AG04449 (cell line): Measurements from ENCODE around the gene CECR2.

ENCODE experiments used
- CTCF ChIA-PET: fragments of 350-600 bp; formaldehyde crosslinking; extraction: SDS; loops from one replicate; lab custom pipeline; 2021; ENCODE audit warnings: antibody characterized with exemption; lab: Yijun Ruan, JAX
- POLR2A ChIA-PET: fragments of 400-600, 350-600 bp; formaldehyde crosslinking; extraction: SDS; loops from one replicate; lab custom pipeline; 2020; ENCODE audit warnings: antibody characterized with exemption, inconsistent platforms; lab: Yijun Ruan, JAX
- DNase-seq: peaks from one replicate; pipeline ENCODE4 v3.0.0-alpha.2; 2010; ENCODE audit warnings: low read depth, low spot score
- H3K4me3 ChIP-seq: 2 replicates; pipeline ENCODE4 v1.5.1; 2011; ENCODE audit warnings: low read depth, mild to moderate bottlenecking, control low read depth, low read length
- TF ChIP-seq, protein P1 (sequence below): IDR thresholded peaks from one replicate; pipeline ENCODE4 v1.5.1; 2011; ENCODE audit warnings: mild to moderate bottlenecking, moderate library complexity, low read length, control low read depth, inconsistent platforms; ENCODE audit not compliant: insufficient read depth; ENCODE audit errors: missing control alignments

Gene CECR2

DNA sequence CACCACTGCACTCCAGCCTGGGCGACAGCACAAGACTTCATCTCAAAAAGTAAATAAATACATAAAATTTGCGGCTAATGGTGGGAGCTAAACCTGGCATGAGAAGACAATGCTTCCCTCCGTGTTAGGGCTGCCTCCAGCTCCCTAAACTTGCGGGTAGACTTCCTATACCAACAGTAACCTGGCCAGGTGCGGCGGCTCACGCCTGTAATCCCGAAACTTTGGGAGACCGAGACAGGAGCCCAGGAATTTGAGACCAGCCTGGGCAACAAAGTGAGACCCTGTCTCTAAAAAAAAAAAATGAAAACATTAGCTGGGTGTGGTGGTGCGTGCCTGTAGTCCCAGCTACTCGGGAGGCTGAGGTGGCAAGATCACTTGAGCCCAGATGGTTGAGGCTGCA, 219.3 kb downstream of the CECR2 start:
- ChIA-PET POLR2A (interaction anchor here (0.8 kb wide), 1 partner anchor 13 kb away, joined by 5 read pairs; no protein-coding TSS in a partner anchor), CTCF (no interaction called here)
- DNase-seq: no peak
- H3K4me3 ChIP-seq: no peak overlapping the region
- TF ChIP-seq, protein P1, sequence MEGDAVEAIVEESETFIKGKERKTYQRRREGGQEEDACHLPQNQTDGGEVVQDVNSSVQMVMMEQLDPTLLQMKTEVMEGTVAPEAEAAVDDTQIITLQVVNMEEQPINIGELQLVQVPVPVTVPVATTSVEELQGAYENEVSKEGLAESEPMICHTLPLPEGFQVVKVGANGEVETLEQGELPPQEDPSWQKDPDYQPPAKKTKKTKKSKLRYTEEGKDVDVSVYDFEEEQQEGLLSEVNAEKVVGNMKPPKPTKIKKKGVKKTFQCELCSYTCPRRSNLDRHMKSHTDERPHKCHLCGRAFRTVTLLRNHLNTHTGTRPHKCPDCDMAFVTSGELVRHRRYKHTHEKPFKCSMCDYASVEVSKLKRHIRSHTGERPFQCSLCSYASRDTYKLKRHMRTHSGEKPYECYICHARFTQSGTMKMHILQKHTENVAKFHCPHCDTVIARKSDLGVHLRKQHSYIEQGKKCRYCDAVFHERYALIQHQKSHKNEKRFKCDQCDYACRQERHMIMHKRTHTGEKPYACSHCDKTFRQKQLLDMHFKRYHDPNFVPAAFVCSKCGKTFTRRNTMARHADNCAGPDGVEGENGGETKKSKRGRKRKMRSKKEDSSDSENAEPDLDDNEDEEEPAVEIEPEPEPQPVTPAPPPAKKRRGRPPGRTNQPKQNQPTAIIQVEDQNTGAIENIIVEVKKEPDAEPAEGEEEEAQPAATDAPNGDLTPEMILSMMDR: no peak

DNA sequence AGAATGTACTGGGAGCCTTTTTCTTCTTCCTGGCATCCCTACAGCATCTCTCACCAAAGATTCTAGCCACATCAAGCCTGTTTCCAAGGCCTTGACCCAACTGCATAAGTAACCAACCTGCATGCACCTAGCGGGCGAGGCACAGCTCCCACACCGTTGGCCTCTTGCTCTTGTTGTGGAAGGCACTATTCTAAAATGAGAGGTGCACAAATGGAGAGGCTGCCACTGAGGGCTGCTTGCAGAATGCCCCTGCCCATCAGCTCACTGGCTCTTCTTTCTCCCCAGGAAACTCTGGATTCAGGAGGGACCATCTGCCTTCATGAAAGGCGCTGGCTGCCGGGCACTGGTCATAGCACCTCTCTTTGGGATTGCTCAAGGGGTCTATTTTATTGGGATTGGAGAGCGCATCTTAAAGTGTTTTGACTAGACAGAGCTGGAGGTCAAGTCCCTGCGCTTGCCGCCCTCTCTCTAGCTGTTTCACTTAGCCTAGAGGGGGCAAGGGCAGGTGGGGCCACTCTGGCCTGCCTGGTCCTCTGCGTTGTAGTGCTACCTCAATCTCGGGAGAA, 220.6 kb downstream of the CECR2 start:
- ChIA-PET POLR2A (no interaction called here), CTCF (no interaction called here)
- TF ChIP-seq, protein P1: no peak
- no peak for DNase-seq
- H3K4me3 ChIP-seq: no peak overlapping the region

DNA sequence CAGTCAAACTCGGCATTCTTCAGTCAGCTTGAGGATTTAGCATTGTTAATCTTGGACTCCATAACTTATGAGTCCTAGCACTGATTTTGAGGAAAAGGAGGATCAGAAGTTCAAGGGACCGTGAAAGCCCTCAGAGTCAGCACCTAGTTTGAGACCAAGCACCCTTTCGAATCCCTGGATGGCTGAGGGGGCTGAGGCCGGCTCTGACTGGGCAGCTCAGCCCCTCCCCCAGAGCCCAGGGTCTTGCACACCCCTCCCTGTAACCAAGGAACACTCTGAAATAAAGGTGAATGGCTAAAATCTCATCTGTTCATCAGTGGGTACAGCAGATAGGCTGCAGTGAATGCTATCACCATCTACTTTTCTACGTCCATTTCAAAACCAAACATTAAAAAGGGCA, 221.3 kb downstream of the CECR2 start:
- TF ChIP-seq, protein P1: no peak
- ChIA-PET CTCF (no interaction called here), POLR2A (no interaction called here)
- no peak overlapping the region for H3K4me3 ChIP-seq
- DNase-seq: no peak

DNA sequence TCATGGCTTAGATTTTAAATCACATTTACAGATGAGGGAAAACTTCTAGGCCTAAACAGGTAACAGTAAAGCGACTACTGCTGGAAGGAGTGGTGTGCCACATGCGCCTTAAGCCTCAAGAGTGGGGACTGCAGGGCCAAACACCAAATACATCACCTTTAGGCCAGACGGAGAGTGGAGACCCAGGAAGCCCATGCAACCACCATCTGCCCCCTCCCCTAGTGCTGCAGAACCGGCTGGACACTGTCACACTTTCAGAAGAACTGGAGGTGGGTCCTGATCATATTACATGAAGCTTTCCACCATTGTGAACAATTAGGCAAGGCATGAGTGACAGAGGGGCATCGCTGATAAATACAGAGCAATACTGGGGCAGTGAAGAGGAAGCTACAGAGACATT, 222.9 kb downstream of the CECR2 start:
- POLR2A ChIA-PET: no interaction called here
- no peak overlapping the region for H3K4me3 ChIP-seq
- DNase-seq: no peak
- CTCF ChIA-PET: no interaction called here
- TF ChIP-seq, protein P1: no peak

DNA sequence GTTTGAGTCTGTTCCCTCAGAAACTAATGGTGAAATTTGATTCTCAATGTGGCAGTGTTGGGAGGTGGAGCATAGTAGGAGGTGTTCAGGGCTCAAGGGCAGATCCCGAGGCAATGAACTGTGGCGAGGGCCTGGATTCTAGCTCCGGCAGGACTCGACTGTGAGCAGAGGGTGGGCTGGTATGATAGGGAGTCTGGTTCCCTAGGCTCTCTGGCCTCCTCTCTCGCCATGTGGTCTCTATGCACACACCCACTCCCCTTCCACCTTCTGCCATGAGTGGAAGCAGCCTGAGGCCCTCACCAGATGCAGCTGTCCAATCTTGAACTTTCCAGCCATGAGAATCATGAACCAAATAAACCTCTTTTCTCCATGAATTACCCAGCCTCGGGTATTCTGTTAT, 227.0 kb downstream of the CECR2 start:
- POLR2A ChIA-PET: interaction anchor here (0.7 kb wide), 1 partner anchor 30 kb away, joined by 3 read pairs; no protein-coding TSS in a partner anchor
- no peak overlapping the region for H3K4me3 ChIP-seq
- TF ChIP-seq, protein P1: no peak
- DNase-seq: no peak
- CTCF ChIA-PET: interaction anchor here (1.6 kb wide), 1 partner anchor 424 kb away, joined by 4 read pairs; no protein-coding TSS in a partner anchor

DNA sequence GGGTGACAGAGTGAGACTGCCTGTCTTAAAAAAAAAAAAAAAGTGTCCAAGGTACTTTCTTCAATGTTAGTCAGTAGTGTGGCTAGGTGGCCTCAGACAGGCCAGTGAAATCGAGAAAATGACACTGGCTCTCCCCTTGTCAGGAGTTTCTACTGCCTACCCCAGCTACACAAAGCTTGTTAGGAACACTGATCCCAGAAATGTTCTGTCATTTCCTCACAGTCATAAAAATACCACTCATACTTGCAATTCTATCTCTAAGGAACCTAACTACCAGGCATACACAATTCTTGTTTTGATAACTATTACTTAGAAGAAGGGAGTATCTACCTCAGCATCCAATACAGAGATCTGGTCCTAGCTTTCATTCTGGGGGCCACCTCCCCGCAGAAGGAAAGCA, 228.0 kb downstream of the CECR2 start:
- no peak for DNase-seq
- ChIA-PET POLR2A (no interaction called here), CTCF (interaction anchor here (1.0 to 1.6 kb wide), 2 partner anchors 24 to 425 kb away, joined by 3 to 4 read pairs; no protein-coding TSS in a partner anchor)
- no peak overlapping the region for H3K4me3 ChIP-seq
- TF ChIP-seq, protein P1: no peak
